Measurements from ENCODE around the gene SND1.

DNA sequence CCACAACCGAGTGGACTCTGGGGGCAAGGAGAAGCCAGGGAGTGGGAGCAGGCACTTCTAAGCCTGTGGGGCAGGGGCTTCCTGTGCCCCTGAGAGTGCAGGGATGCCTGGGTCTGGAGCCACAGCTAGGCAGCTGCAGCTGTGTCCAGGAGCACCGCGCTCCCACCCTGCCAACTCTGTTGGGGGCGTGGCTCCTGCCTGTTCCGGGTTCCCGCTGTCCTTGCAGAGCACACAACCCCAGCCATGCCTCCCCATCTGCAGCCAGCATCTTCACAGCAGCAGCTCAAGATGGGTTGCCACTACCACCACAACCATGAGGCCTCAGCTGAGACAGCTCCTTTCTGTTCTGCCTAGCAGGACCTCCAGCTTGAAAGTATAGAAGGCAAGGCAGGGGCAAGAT lies 42.7 kb upstream of the SND1 start:
- TF ChIP-seq, protein P1, sequence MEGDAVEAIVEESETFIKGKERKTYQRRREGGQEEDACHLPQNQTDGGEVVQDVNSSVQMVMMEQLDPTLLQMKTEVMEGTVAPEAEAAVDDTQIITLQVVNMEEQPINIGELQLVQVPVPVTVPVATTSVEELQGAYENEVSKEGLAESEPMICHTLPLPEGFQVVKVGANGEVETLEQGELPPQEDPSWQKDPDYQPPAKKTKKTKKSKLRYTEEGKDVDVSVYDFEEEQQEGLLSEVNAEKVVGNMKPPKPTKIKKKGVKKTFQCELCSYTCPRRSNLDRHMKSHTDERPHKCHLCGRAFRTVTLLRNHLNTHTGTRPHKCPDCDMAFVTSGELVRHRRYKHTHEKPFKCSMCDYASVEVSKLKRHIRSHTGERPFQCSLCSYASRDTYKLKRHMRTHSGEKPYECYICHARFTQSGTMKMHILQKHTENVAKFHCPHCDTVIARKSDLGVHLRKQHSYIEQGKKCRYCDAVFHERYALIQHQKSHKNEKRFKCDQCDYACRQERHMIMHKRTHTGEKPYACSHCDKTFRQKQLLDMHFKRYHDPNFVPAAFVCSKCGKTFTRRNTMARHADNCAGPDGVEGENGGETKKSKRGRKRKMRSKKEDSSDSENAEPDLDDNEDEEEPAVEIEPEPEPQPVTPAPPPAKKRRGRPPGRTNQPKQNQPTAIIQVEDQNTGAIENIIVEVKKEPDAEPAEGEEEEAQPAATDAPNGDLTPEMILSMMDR (IDR thresholded peaks at IDR 0.05; ENCODE audit: low read length), result no peak
- TF ChIP-seq EZH2 (IDR thresholded peaks at IDR 0.05; ENCODE audit: borderline replicate concordance, low read length), result no peak

All from OCI-LY1 (cell line).